K562 (cell line): ENCODE data around the gene SNX27. TPM values are rescaled to one million over a fixed set of nuclear protein-coding genes. Genes with fewer than 3 reads are reported as not detected.

ENCODE experiments used
- CBX5 ChIP-seq: IDR thresholded peaks from 2 replicates; pipeline ENCODE4 v1.6.1; 2014; ENCODE audit warnings: low read depth, borderline replicate concordance
- CEBPB ChIP-seq: fragments of 450-650 bp; IDR thresholded peaks from 2 replicates; pipeline ENCODE4 v1.6.1; 2016; ENCODE audit warnings: missing genetic modification characterization, missing compliant biosample characterization
- DPF2 ChIP-seq: fragments of 450-650 bp; IDR thresholded peaks from 2 replicates; pipeline ENCODE4 v1.6.1; 2016
- E2F8 ChIP-seq: fragments of 450-650 bp; IDR thresholded peaks from 2 replicates; pipeline ENCODE4 v1.7.1; 2018; ENCODE audit warnings: mild to moderate bottlenecking, low read depth; ENCODE audit not compliant: partially characterized antibody
- ELK1 ChIP-seq: sonication (generic); formaldehyde crosslinking; IDR thresholded peaks from 2 replicates; pipeline ENCODE4 v1.8.1; 2022; ENCODE audit warnings: missing genetic modification reagents
- HCFC1 ChIP-seq: IDR thresholded peaks from 2 replicates; pipeline ENCODE4 v1.6.1; 2012; ENCODE audit warnings: low read depth, low read length, improper control_type of control experiment
- HDAC2 ChIP-seq: fragments of 450-650 bp; IDR thresholded peaks from 2 replicates; pipeline ENCODE4 v1.6.1; 2016; ENCODE audit warnings: mild to moderate bottlenecking
- HDAC8 ChIP-seq: fragments of 450-650 bp; IDR thresholded peaks from 2 replicates; pipeline ENCODE4 v1.6.1; 2016; ENCODE audit warnings: mild to moderate bottlenecking, missing genetic modification characterization, moderate library complexity, missing compliant biosample characterization
- HDGF ChIP-seq: fragments of 450-650 bp; IDR thresholded peaks from 2 replicates; pipeline ENCODE4 v1.6.1; 2016
- HMG20A ChIP-seq: fragments of 450-650 bp; formaldehyde crosslinking; conservative IDR thresholded peaks from 2 replicates; pipeline ENCODE4 v1.4.0; 2020; ENCODE audit warnings: mild to moderate bottlenecking, mixed read lengths
- IFI16 ChIP-seq: fragments of 250-450 bp; sonication (Bioruptor Pico); IDR thresholded peaks from 2 replicates; pipeline ENCODE4 v2.1.2; 2022; ENCODE audit warnings: mild to moderate bottlenecking, inconsistent platforms
- NFATC3 ChIP-seq: fragments of 450-650 bp; IDR thresholded peaks from 2 replicates; pipeline ENCODE4 v1.6.1; 2017; ENCODE audit warnings: mild to moderate bottlenecking
- PRMT5 ChIP-seq: sonication (generic); formaldehyde crosslinking; IDR thresholded peaks from 2 replicates; pipeline ENCODE4 v1.5.0; 2020; ENCODE audit warnings: missing genetic modification reagents
- RNF2 ChIP-seq: sonication (generic); IDR thresholded peaks from 2 replicates; pipeline ENCODE4 v1.6.1; 2016
- STAT5A ChIP-seq: IDR thresholded peaks from 2 replicates; pipeline ENCODE4 v1.6.1; 2012; ENCODE audit warnings: low read length, inconsistent platforms, borderline replicate concordance
- TCF3 ChIP-seq: sonication (generic); formaldehyde crosslinking; IDR thresholded peaks from 2 replicates; pipeline ENCODE4 v1.4.0; 2020; ENCODE audit warnings: mild to moderate bottlenecking, missing genetic modification reagents
- ZNF277 ChIP-seq: fragments of 250-450 bp; sonication (Bioruptor Pico); IDR thresholded peaks from 2 replicates; pipeline ENCODE4 v1.8.0; 2022; ENCODE audit warnings: inconsistent platforms, mild to moderate bottlenecking, moderate library complexity, borderline replicate concordance
- ZNF280B ChIP-seq: fragments of 250-450 bp; sonication (Bioruptor Pico); IDR thresholded peaks from 2 replicates; pipeline ENCODE4 v1.5.1; 2021; ENCODE audit warnings: mild to moderate bottlenecking
- ZNF512 ChIP-seq: IDR thresholded peaks from 2 replicates; pipeline ENCODE4 v1.6.1; 2016; ENCODE audit warnings: missing genetic modification characterization, missing compliant biosample characterization
- polyA plus RNA-seq, 8 experiments: library from polyadenylated mRNA; depleted of rRNA in 4 of 8; stranded (reverse) in 5 of 8; unstranded in 3 of 8; fragments of >200 nt; fragmentation: Nextera tagmentation in 2 of 8; fragmentation: Illumina TruSeq in 1 of 8; extraction: Ambion mirVana in 2 of 8; extraction: Trizol in 1 of 8; gene quantifications; 2 replicates each; pipeline versions ENCODE4 v1.2.1 to v1.2.3, GENCODE V29; 2011 to 2014; ENCODE audit warnings: inconsistent platforms in 1 of 8, missing spikeins in 1 of 8
- total RNA-seq, 7 experiments: library from RNA; depleted of rRNA in 6 of 7; stranded (reverse); fragments of >200 nt in 6 of 7; fragmentation: Illumina TruSeq in 2 of 7; extraction: Trizol in 2 of 7; gene quantifications; 2 replicates each; pipeline versions ENCODE4 v1.2.1 to v1.2.3, GENCODE V29; 2011 to 2021; ENCODE audit warnings: low replicate concordance in 1 of 7

Gene SNX27
- total and polyA plus RNA-seq, 9 of the 15 experiments (the other 6 are each of a cell fraction or from before 2014, with no cell fraction given) = 4.5 to 18.7 (median 10.1) TPM

- TF ChIP-seq ZNF277 (CRISPR knock-in tag) (no peak), STAT5A (peak; percentile 9; the same call in 1 of the 2 replicates), ZNF280B (CRISPR knock-in tag) (no peak), HDAC8 (no peak), IFI16 (CRISPR knock-in tag) (no peak), HMG20A (CRISPR knock-in tag) (no peak), HCFC1 (0 out of 2 replicates have a peak, but pooled peaks have one; percentile 12), CEBPB (tag) (no peak), RNF2 (no peak), ZNF512 (tag) (peak; percentile 75), DPF2 (peak; percentile 73), CBX5 (no peak), HDGF (no peak), NFATC3 (peak; percentile 87), PRMT5 (CRISPR knock-in tag) (no peak), E2F8 (peak; percentile 52), HDAC2 (peak; percentile 89), TCF3 (CRISPR knock-in tag) (peak; percentile 66), ELK1 (CRISPR knock-in tag) (no peak)
These were observed 105.2 kb downstream of the SNX27 start, which contains the start of gene CELF3 (continued) for GRCh38 chr1:151716771-151717631.
